ENCODE data around the gene TBC1D9B.
"Not testable (repeated sequence)": the region's sequence is repeated elsewhere in the genome, so short reads cannot be mapped to it uniquely, and the experiment has no call there.

The TBC1D9B gene

GRCh38 chr5:179836225-179837019, 71.3 kb downstream of the TBC1D9B start:
- no peak for DNase-seq

- DNase-seq, result not testable (repeated sequence)
These were observed 72.8 kb downstream of the TBC1D9B start for GRCh38 chr5:179834871-179835270.

DNA sequence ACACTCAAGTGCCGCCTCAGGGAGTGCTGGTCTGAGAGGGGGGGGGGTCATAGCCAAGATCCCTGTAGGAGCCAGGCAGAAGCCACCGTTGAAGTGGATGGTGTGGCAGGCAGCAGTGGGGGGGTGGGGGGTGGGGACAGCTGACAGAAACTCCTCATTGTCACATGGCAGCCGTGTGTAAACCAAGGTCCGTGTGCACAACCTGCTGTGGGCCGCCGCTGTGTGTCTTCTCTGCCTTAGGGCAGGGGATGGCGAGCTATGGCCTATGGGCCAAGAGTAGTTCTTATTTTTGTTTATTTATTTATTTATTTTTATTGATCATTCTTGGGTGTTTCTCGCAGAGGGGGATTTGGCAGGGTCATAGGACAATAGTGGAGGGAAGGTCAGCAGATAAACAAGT, 73.6 kb downstream of the TBC1D9B start:
- DNase-seq, result no peak

DNA sequence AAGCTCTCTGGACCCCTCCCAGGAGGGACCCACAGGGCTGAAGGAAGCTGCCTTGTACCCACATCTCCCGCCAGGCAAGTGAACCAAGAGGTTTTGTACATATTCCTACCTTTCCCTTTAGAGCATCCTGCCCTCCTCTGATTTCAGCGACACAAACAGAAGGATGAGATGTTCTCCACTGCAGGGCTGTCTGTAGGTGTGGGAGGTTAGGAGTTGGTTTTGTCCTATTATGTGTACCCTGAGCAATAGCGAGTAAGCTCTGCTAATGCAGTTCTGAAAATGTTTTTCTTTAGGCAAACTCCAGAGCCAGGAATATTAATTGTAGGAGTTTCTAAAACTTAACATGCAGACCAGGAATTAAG, 74.0 kb downstream of the TBC1D9B start:
- peak; percentile 8 for DNase-seq

DNA sequence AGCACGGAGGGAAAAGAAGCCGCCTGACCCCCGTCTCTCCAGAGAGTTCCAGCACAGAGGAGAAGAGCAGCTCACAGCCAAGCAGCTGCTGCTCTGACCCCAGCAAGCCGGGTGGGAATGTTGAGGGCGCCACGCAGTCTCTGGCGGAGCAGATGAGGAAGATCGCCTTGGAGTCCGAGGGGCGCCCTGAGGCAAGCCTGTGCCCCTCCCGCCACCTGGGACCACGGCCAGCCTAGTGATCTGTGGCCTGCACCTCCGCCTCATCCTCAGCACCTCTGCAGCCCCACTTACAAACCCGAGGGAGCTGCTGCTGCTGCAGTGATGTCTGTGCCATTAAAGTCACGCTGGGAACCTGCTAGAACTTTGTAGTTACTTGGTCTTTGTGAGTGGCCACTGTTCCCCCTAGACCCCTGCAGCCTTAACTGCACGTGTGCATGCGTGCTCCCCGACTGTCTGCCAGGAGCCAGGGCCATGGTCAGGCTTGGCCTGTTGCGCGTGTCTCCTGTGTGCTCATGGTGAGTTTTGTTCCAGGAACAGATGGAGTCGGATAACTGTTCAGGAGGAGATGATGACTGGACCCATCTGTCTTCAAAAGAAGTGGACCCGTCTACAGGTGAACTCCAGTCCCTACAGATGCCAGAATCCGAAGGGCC, 74.5 kb downstream of the TBC1D9B start:
- DNase-seq, result peak; percentile 12

DNA sequence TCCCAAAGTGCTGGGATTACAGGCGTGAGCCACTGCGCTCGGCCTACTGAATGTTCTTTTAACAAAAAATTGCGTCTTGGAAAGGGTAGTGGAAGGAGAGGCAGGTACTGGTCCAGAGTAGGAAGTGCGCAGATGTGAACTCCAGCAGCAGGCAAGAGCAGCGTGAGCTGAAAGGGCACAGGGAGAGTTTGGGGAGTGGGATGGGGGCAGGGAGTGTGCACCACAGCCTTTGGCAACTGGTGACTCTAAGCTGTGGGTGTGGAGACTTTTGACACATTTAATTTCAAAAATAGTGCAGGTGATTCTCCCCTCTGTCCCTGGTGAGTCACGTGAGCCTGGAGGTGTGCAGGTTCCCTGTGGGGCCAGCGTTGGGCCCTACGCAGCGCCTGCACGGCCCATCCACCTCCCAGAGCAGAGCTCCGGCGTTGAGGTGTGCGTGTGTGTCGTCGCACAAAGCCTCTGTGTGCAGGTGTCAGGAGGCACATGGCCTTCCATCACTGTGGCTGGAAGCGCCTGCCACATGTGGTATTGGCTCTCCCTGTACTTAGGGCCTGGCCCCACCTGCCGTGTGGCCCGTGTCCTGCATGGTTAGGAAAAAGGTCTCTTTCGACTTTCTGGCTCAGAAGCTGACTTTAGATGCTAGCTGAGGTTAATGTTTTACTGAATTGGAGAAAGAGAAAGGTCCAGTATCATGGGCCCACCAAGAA, 75.5 kb downstream of the TBC1D9B start:
- peak; percentile 25 for DNase-seq

GRCh38 chr5:179830818-179831468, 76.8 kb downstream of the TBC1D9B start:
- DNase-seq, result peak; percentile 16

- DNase-seq, result no peak
These were observed 77.8 kb downstream of the TBC1D9B start for GRCh38 chr5:179829732-179830435.

DNA sequence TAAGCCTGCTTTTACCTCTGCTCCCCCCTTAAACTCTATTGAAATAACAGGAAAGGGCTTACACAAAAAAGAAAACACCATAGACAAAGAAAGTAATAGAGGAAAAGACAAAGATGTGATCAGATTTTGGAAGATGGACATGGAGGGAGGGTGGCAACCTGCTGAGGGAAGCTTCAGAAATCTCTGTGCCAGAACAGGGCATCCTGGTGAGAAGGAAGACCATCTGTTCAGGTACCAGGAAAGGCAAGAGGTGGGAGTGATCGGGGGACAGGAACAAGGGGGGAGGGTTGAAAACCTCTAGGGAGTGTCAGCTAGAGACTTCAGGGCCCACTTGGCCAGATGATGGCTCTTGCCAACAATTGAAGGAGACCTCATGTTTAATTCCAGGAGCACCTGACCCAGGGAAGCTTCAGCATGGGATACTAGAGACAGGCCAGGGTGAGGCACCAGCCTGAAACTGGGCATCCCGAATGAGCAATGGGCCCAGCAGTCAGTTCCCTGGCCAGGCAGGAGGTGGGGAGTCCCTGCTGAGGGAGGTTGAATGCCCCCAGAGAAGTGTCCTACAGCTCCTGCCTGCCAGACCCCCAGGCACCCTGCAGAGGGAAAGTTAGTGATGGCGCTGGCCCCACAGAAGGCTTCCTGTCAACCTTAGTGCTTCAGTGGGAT, 78.8 kb downstream of the TBC1D9B start:
- DNase-seq, result peak; percentile 8

- DNase-seq, result no peak
These were observed 80.0 kb downstream of the TBC1D9B start for GRCh38 chr5:179827680-179828079.

GRCh38 chr5:179825655-179826182, 82.0 kb downstream of the TBC1D9B start:
- DNase-seq, result peak; percentile 20

GRCh38 chr5:179824745-179825112, 83.0 kb downstream of the TBC1D9B start:
- peak; percentile 10 for DNase-seq

GRCh38 chr5:179823937-179824744, 83.6 kb downstream of the TBC1D9B start:
- DNase-seq, result peak; percentile 25

- DNase-seq, result no peak
These were observed 85.2 kb downstream of the TBC1D9B start for GRCh38 chr5:179822444-179822990.

DNA sequence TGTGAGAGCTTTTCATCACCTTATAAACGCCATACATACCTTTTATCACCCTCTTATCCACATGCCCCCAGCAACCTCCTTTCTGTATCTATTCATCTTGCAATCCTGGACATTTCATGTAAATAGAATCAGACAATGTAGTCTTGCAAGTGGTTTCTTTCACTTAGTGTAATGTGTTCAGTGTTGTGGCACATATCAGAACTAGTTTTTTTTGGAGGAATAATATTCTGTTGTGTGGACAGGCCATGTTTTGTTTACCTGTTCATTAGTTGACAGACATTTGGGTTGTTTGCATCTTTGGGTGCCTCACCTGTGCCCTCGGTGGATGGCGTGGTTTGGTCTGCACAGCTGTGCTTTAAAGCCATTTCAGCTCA, 85.7 kb downstream of the TBC1D9B start:
- DNase-seq, result no peak

- DNase-seq, result peak; percentile 96
These were observed 86.2 kb downstream of the TBC1D9B start for GRCh38 chr5:179821298-179822058.

DNA sequence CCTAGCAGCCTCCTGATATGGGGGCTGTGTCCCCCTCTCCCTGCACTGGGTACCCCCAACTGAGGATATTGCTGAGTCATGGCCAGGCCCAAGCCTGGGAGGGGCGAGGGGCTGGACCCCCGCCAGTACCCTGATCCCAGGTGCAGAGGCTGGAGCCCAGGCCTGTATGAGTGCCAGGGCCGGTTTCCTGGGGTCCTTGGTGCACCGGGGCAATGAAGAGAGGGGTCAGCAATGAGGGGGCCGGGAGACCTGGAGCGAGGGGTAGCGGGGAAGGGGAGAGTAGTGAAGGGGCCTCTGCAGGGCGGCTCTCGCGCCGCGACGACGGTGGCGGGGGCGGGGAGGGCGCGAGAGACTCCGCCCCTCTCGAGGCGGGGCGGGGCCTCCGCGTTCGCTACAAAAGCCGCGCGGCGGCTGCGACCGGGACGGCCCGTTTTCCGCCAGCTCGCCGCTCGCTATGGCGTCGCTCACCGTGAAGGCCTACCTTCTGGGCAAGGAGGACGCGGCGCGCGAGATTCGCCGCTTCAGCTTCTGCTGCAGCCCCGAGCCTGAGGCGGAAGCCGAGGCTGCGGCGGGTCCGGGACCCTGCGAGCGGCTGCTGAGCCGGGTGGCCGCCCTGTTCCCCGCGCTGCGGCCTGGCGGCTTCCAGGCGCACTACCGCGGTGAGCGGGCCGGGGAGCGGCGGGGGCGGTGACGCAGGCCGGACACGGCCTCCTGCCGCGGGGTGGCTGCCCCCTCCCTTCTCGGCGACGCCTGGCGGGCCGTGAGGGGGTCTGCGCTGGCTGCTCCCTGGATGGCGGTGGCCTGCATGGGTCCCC, 87.0 kb downstream of the TBC1D9B start, which contains the start of gene SQSTM1:
SQSTM1 (plus strand) TSS at position 423 of the 815 bp plus-strand sequence; CDS start at position 455, 32 bp downstream.
- DNase-seq, result peak; percentile 86

GRCh38 chr5:179820127-179820482, 87.6 kb downstream of the TBC1D9B start:
- DNase-seq, result no peak

Measured in left hindlimb (tissue), 1 donor.